Natural killer cell (primary cell): ENCODE measurements around the gene TMEM51. TPM values are rescaled to one million over a fixed set of nuclear protein-coding genes. Genes with fewer than 3 reads are reported as not detected.
"Not testable (repeated sequence)": the region's sequence is repeated elsewhere in the genome, so short reads cannot be mapped to it uniquely, and the experiment has no call there.

Source experiments
- ATAC-seq, 3 donors: fragments of 150-1000 bp in 2 of 3; fragments of 200-7000 bp in 1 of 3; cut with Tn5 transposase; 1 replicate in 1 of 3; 2 replicates in 2 of 3; pipeline ENCODE4 v1.10.0; 2021; ENCODE audit warnings: mild to moderate bottlenecking in 2 of 3, moderate library complexity in 2 of 3
- DNase-seq, 2 donors: peaks; one replicate each; pipeline versions ENCODE4 v3.0.0 to v3.0.0-alpha.2; 2013 to 2021; ENCODE audit warnings: mixed read lengths in 1 of 2
- H3K27ac ChIP-seq: one replicate; pipeline ENCODE4 v1.5.1; 2013; ENCODE audit warnings: mild to moderate bottlenecking, low read length
- H3K27me3 ChIP-seq: one replicate; pipeline ENCODE4 v1.6.1; 2013; ENCODE audit warnings: low read length; ENCODE audit not compliant: control insufficient read depth, insufficient read depth
- H3K36me3 ChIP-seq: one replicate; pipeline ENCODE4 v1.6.1; 2013; ENCODE audit warnings: low read length; ENCODE audit not compliant: control insufficient read depth, insufficient read depth
- H3K4me1 ChIP-seq: one replicate; pipeline ENCODE4 v1.6.1; 2013; ENCODE audit warnings: low read length; ENCODE audit not compliant: control insufficient read depth, insufficient read depth
- H3K4me3 ChIP-seq: one replicate; pipeline ENCODE4 v1.5.1; 2013; ENCODE audit warnings: low read length
- H3K9me3 ChIP-seq: one replicate; pipeline ENCODE4 v1.6.1; 2013; ENCODE audit warnings: low read length; ENCODE audit not compliant: control insufficient read depth, insufficient read depth
- H3K27ac Mint-ChIP-seq, 2 donors: one replicate each; pipeline ENCODE4 v1.8.0; 2022; ENCODE audit warnings: mild to moderate bottlenecking in 2 of 2, mixed read lengths in 2 of 2, moderate library complexity in 1 of 2
- H3K27me3 Mint-ChIP-seq, 2 donors: one replicate each; pipeline ENCODE4 v1.8.0; 2022; ENCODE audit warnings: low read depth in 2 of 2, mixed read lengths in 2 of 2
- H3K36me3 Mint-ChIP-seq: one replicate; pipeline ENCODE4 v1.8.0; 2022; ENCODE audit warnings: mixed read lengths
- H3K4me1 Mint-ChIP-seq, 2 donors: one replicate each; pipeline ENCODE4 v1.8.0; 2022; ENCODE audit warnings: mixed read lengths in 2 of 2
- H3K4me3 Mint-ChIP-seq: one replicate; pipeline ENCODE4 v1.8.0; 2022; ENCODE audit warnings: mild to moderate bottlenecking, moderate library complexity, mixed read lengths
- H3K9me3 Mint-ChIP-seq, 2 donors: one replicate each; pipeline ENCODE4 v1.8.0; 2022; ENCODE audit warnings: mixed read lengths in 2 of 2
- CTCF ChIP-seq: fragments of 200-600 bp; IDR thresholded peaks from one replicate; pipeline ENCODE4 v1.8.0; 2022; ENCODE audit warnings: antibody characterized with exemption
- WGBS: methylation state at CpG from one replicate; pipeline ENCODE4 v1.1.7; 2013; ENCODE audit warnings: missing lambda C conversion rate; ENCODE audit not compliant: insufficient coverage; 5-methylcytosine and 5-hydroxymethylcytosine counted together
- intact Hi-C: fragments of 100-400 bp; cut with micrococcal nuclease; formaldehyde crosslinking; loops from one replicate; pipeline ENCODE4 v1.14.2; 2022
- total RNA-seq, 4 donors: library from RNA; stranded (reverse); fragments of 120-200 nt in 1 of 4; gene quantifications; one replicate each; pipeline versions ENCODE4 v1.2.3 to v1.2.4, GENCODE V29; 2013 to 2022

The TMEM51 gene
- total RNA-seq, 3 donors from 2014 or later (not counting 1 experiment from before 2014, with no cell fraction given) = not detected

DNA sequence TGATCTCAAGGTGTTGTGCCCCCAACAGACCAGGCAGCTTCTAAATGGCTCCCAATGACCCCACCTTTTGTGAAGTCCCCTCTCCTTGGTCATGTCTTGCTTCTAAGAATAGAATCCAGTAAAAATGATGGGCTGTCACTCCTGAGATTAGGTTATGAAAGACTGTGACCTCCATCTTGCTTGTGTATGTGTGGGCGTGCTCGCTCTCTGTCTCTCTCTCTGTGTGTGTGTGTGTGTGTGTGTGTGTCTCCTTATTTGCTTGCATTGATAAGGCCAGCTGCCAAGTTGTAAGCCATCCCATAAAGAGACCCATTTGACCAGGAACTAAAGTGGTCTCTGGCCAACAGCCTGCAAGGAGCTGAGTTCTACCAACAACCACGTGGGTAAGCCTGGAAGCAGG is 22.9 kb upstream of the TMEM51 start:
- Mint-ChIP-seq H3K4me1 (no peaks in the 10 kb centered on the region), H3K4me3 (no peak overlapping the region), H3K27ac (no peak overlapping the region), H3K27me3 (peaks cover 22 to 24% of the 10 kb centered on the region in 2 donors), H3K9me3 (no peaks in the 10 kb centered on the region), H3K36me3 (no peaks in the 10 kb centered on the region)
- H3K27me3 ChIP-seq = no peaks in the 10 kb centered on the region
- DNase-seq (no peak), ATAC-seq (no peak)
- no peaks in the 10 kb centered on the region for H3K9me3 ChIP-seq
- no peak overlapping the region for H3K27ac ChIP-seq
- no peak overlapping the region for H3K4me3 ChIP-seq
- no peaks in the 10 kb centered on the region for H3K36me3 ChIP-seq
- no peaks in the 10 kb centered on the region for H3K4me1 ChIP-seq
- 92% methylated on average over 3 of the region's 3 CpGs for WGBS
- intact Hi-C loops = no loop called here
- TF ChIP-seq CTCF = no peak

GRCh38 chr1:15132965-15133364 is 20.6 kb upstream of the TMEM51 start:
- H3K4me3 Mint-ChIP-seq = no peak overlapping the region
- Histone ChIP-seq H3K27me3 (peaks cover 2% of the 10 kb centered on the region), H3K4me1 (no peaks in the 10 kb centered on the region), H3K36me3 (no peaks in the 10 kb centered on the region), H3K4me3 (no peak overlapping the region), H3K9me3 (no peaks in the 10 kb centered on the region), H3K27ac (no peak overlapping the region)
- no peaks in the 10 kb centered on the region for H3K9me3 Mint-ChIP-seq
- no peak for DNase-seq
- WGBS = 87% methylated on average over 2 of the region's 2 CpGs
- TF ChIP-seq CTCF = no peak
- ATAC-seq = no peak
- intact Hi-C loops = no loop called here
- no peak overlapping the region for H3K27ac Mint-ChIP-seq
- H3K4me1 Mint-ChIP-seq = peaks cover 0 to 4% of the 10 kb centered on the region in 2 donors
- H3K36me3 Mint-ChIP-seq = no peaks in the 10 kb centered on the region
- H3K27me3 Mint-ChIP-seq = peaks cover 26 to 32% of the 10 kb centered on the region in 2 donors

DNA sequence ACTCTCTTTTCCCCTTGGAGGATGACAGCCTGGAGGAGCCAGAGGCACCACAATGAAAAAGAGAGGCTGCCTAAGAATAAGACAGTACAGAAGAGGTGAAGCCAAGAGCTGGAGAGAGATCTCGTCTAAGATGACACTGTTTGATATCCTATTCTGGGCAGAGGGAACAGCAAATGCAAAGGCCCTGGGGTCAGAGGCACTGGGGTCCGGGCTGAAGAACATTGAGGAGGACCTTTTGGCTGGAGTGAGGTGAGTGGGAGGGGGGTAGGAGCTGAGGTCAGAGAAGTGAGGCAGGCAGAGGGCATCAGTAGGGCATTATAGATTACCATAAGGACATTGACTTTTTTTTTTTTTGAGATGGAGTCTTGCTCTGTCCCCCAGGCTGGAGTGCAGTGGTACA is 19.3 kb upstream of the TMEM51 start:
- no peak for TF ChIP-seq CTCF
- peaks cover 2% of the 10 kb centered on the region for H3K27me3 ChIP-seq
- Mint-ChIP-seq H3K27ac (no peak overlapping the region), H3K9me3 (no peaks in the 10 kb centered on the region), H3K4me3 (no peak overlapping the region), H3K4me1 (peaks cover 0 to 9% of the 10 kb centered on the region in 2 donors), H3K27me3 (peaks cover 32 to 38% of the 10 kb centered on the region in 2 donors), H3K36me3 (no peaks in the 10 kb centered on the region)
- H3K36me3 ChIP-seq = no peaks in the 10 kb centered on the region
- H3K27ac ChIP-seq = no peak overlapping the region
- DNase-seq = no peak
- H3K9me3 ChIP-seq = no peaks in the 10 kb centered on the region
- H3K4me1 ChIP-seq = no peaks in the 10 kb centered on the region
- intact Hi-C loops = no loop called here
- WGBS = 81% methylated on average over 2 of the region's 2 CpGs
- no peak overlapping the region for H3K4me3 ChIP-seq
- no peak for ATAC-seq

DNA sequence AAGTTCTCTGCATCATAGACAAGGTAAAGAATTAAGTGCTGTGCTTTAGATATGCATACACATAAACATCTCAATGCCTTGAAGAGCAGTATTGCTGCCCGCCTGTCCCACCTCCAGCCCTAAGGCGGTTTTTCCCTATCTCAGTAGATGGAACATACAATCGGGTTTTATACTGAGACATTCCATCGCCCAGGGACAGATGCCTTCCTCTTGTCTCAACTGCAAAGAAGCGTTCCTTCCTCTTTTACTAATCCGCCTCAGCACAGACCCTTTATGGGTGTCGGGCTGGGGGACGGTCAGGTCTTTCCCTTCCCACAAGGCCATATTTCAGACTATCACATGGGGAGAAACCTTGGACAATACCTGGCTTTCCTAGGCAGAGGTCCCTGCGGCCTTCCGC is 17.9 kb upstream of the TMEM51 start:
- H3K36me3 Mint-ChIP-seq, intact Hi-C loops, H3K9me3 ChIP-seq, DNase-seq, H3K27ac ChIP-seq, ATAC-seq, H3K27ac Mint-ChIP-seq, H3K4me3 ChIP-seq, H3K9me3 Mint-ChIP-seq, H3K36me3 ChIP-seq, H3K4me1 Mint-ChIP-seq, H3K27me3 ChIP-seq, H3K4me1 ChIP-seq, H3K4me3 Mint-ChIP-seq: not testable (repeated sequence)
- peaks cover 32 to 41% of the 10 kb centered on the region in 2 donors for H3K27me3 Mint-ChIP-seq
- 27% methylated on average over 5 of the region's 10 CpGs for WGBS
